COLO829 (cell line): ENCODE data around the gene UBAP2.
"Not testable (repeated sequence)": the region's sequence is repeated elsewhere in the genome, so short reads cannot be mapped to it uniquely, and the experiment has no call there.

ENCODE experiments used
- DNase-seq: peaks from one replicate; pipeline ENCODE4 v3.0.0; 2012; ENCODE audit warnings: low spot score

Gene UBAP2

DNA sequence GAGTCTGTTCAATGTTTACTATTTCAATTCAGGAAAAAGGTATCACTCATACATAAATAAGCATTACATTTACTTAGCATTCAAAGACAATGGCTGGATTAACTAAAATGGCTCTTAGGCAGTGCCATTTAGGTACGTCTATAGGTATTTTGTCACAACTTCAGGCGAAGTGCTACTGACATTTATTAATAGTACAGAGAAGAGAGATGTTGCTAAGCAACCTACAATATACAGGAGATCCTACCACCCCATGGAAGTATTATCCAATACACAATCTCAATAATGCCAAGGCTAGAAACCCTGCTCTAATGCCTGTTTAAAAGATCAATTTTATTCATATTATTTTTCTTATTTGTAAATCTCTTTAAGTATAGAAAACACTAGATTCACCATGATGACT is 76.0 kb downstream of the UBAP2 start:
- DNase-seq = no peak

- DNase-seq = no peak
Measured at GRCh38 chr9:33964086-33964768, 84.5 kb downstream of the UBAP2 start.

DNA sequence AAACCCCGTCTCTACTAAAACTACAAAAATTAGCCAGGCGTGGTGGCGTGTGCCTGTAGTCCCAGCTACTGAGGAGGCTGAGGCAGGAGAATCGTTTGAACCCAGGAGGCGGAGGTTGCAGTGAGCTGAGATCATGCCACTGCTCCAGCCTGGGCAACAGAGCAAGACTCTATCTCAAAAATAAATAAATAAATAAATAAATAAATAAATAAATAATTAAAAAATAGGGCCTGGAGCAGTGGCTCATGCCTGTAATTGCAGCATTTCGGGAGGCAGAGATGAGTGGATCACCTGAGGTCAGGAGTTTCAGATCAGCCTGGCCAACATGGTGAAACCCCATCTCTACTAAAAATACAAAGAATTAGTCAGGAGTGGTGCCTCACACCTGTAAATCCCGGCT is 86.2 kb downstream of the UBAP2 start:
- not testable (repeated sequence) for DNase-seq

- no peak for DNase-seq
Measured at GRCh38 chr9:33959725-33960124, 89.0 kb downstream of the UBAP2 start.

DNA sequence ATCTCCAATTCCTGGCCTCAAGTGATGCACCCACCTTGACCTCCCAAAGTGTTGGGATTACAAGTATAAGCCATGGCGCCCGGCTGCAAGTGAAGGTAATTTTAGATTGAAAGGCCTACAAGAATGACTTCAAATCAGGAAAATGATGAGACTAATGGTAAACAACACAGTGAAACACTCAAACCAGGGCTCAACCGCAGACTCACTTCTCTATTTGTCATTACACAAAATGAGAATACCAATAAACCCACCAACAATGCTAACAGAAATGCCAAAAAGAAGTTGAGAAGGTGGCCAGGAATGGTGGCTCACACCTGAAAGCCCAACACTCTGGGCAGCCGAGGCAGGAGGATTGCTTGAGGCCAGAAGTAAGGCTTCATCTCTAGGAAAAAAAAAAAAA is 92.1 kb downstream of the UBAP2 start:
- no peak for DNase-seq

DNA sequence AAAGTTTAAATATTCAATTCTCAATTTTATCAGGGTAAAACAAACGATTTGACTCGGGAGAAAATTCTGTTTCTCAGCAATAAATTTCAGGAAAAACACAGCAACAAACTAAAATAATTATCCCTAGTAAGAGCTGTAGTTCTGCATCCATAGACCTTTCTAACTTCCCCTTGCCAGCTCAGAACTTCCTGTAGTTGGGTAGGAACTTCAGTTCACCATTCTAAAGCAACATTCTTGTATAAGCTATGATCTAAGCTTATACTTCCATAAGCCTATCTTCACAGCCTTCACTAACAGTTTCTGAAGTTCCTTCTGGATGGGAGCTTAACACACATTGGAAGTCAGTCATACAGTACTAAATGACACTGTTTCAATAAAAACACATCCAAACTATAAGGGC is 96.6 kb downstream of the UBAP2 start:
- no peak for DNase-seq

DNA sequence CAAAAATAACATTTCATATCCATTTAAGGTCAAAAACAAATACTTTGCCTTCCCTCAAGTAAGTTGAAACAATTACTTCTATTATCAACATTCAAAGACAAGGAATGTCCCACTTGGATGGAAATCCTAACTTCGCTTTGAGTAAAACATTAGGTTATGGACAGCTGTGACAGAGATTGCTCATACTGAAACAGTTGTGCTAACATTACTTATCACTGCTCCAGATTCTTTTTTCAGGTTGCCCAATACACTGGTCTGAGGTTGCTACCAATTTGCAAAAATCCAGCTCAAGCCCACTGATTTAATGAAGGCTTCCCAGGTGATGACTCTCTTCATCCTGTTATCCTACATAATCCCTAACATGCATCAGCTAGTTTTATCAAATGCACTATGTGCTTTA is 98.3 kb downstream of the UBAP2 start:
- no peak for DNase-seq

DNA sequence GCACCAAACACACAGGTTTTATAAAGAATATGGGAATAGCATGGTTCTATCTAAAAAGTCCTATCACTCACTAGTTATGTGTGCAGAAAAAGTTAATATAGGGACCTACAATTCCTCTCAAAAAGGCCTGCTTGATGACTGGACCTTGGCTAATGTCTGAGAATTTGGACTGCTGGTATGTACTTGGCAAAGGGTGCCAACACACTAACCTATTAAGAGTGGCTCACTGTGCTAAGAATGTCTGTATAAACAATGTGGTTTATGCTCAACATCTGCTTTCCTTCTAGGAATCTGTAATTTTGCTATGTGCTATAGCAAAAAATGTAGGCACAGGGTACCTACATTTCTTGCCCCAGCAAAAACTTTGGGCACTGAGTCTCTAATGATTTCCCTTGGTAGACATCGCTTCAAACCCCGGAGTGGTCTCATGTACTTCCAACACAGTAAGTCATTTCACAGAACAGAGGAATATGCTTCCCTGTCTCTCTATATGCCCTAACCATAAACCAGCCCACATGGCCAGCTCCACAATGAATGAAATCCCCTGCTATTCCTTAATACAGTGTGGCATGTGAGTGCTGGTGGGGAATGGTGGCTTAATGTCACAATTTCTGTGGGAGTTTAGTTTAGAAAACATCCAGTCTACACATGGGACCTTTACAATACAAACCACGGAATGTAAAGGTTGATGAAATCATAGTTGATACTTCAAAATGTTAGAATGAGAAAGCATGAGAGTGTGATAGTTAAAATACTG is 101.7 kb downstream of the UBAP2 start:
- DNase-seq = no peak

- no peak for DNase-seq
Measured at GRCh38 chr9:33943389-33943788, 105.3 kb downstream of the UBAP2 start.

GRCh38 chr9:33942471-33943083 is 106.1 kb downstream of the UBAP2 start:
- peak; percentile 37 for DNase-seq

GRCh38 chr9:33939924-33940874 is 108.5 kb downstream of the UBAP2 start:
- peak; percentile 84 for DNase-seq

DNA sequence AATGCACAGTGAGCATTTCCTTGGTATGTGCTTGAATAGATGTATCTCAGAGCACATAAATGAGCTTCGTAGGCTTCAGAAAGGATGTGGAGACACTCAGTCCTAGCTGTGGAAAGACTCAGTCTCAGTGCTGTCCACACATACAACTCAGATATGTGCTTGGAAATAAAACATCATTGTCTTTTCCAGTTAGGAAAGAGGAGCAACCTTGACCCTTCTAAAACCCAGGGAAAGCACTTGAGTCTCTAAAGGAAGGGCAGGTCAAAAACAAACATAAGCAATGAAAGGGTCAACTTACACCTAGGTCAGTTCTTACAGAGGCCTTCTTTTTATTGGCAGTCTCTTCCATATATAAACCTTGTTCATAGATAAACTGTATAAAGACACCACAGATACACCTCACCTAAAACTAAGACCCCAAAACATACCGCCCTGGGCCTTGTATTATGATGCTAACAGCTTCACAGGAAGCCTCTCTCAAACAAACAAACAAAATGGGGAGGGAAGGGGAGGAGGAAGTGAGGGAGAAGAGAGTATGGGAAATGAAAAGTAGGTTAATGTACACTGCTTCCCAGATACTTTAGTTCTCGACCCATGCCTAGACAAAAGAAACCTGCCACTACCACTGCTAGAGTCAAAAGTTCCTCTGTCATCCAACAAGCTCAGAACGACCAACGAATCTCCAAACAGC is 114.4 kb downstream of the UBAP2 start:
- no peak for DNase-seq

GRCh38 chr9:33932078-33932807 is 116.4 kb downstream of the UBAP2 start:
- no peak for DNase-seq

GRCh38 chr9:33931326-33931725 is 117.4 kb downstream of the UBAP2 start:
- no peak for DNase-seq

DNA sequence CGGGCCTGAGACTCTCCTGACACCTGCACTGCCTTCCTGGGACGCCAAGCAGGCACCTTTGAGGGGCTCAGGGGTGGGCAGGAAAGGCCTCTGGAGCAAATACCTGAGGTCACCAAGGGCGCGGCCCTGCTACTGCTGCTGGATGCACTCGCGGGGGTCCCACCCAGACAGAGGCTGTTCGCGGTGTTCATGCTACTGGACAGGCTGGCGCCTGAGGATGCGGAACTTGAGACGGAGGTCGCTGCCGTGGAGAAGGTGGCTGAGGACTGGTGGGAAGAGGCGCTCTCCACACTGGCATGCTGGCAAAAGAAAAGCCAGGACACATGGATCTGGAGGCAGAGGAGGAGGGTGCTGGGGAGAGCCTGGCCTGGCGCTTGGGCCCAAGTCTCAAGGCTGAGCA is 121.0 kb downstream of the UBAP2 start:
- no peak for DNase-seq

DNA sequence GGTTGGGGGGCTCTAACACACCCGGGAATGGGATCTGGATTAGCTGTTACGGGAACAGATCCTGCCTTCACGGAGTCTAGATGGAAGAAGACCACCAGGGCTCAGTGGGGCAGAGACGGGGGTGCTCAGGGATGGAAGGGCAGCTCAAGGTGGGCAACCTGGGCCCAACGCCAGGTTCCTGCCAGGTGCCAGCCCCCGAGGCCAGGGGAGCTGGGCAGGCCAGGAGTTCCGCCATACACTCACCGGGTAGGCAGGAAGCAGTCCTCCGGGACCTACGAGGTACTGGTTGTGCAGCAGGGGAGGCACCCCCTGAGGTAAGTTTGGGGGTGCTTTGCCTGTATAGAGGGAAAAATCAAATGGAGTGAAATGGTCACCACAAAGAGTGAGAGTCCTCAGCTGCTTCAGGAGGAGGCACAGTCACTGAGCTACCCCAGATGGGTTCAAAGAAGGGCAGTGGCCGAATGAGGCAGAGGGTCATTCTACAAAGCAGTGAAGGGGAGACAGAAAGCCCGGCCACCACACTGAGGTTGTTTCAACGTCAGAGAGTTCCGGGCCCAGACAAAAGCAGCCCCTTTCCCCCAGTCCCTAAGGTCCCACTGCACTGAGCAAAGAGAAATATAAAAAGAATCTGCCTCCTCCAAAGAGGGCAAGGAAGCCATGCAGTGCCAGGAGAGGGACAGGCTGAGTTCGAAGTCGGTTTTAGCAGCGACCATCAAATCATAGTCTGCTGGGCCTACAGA is 121.8 kb downstream of the UBAP2 start:
- DNase-seq = no peak

DNA sequence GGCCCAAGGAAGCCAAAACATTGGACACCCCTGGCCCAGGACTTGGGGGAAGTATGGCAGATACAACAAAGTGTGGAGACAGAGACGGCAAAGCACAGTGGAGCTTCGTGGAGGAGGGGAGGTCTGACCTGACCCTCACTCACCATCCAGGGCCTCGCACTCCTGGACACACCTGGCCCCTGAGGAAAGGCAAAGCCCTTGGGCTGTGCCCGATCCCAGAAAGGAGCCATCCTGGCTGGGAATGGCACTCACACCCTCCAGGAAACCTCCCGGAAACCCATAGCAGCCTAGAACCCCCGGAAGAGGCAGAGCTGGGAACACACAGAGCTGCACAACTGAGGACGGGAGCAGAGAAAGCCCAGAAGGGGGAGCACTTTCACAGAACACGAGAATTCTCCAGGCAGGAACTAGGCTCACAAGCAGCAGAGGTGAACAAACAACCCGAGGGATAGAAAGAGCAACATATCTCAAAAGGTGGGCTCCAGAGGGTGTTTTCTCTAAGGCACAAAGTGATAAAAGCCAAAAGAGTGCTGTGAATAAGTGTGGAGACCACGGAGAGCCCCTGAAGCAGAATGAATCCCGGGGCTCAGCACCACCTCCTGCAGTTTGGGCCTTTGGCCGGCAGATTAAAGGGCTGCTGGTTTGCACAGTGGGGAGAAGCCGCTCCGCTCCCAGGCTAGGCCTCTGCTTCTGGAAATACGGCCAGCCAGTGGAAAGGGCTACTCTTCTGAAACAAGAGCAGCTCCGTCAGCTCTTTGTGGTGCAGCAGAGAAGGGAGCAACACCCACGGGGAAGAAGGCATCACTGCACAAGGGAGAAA is 123.5 kb downstream of the UBAP2 start:
- peak; percentile 50 for DNase-seq

GRCh38 chr9:33923998-33924701 is 124.5 kb downstream of the UBAP2 start:
- DNase-seq = no peak

GRCh38 chr9:33923079-33923478 is 125.6 kb downstream of the UBAP2 start:
- no peak for DNase-seq
